CD4-positive, alpha-beta T cell treated with Interleukin-15 for 1 hour (primary cell): Measurements from ENCODE around the gene RSPH10B2.
"Not testable (repeated sequence)": the region's sequence is repeated elsewhere in the genome, so short reads cannot be mapped to it uniquely, and the experiment has no call there.

Experiments used
- DNase-seq: peaks from one replicate; pipeline ENCODE4 v3.0.0-alpha.2; 2020

The RSPH10B2 gene

DNA sequence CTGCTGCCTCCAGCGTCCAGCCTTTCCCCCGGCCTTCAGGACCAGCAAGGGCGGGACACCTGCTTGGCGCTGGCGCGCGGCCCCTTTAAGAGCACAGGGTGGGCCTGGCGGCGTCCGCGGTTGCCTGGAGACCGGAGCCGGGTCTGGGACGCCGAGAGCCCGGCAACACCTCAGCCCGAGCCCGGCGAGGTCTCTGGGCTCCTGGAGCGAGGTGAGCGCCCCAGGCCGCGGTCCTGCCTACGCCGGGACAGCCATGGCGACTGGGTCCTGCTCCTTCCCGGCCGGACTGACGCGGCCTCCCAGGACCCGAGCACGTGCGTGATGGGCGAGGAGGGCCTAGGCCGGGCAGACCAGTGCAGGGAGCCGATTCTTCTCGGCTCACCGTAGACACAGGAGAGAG lies at the start of gene RSPH10B2:
Gene RSPH10B2 (plus strand): TSS at position 140 of the 400 bp plus-strand sequence. CDS start 3,575 bp downstream, outside the sequence.
- DNase-seq, result not testable (repeated sequence)

DNA sequence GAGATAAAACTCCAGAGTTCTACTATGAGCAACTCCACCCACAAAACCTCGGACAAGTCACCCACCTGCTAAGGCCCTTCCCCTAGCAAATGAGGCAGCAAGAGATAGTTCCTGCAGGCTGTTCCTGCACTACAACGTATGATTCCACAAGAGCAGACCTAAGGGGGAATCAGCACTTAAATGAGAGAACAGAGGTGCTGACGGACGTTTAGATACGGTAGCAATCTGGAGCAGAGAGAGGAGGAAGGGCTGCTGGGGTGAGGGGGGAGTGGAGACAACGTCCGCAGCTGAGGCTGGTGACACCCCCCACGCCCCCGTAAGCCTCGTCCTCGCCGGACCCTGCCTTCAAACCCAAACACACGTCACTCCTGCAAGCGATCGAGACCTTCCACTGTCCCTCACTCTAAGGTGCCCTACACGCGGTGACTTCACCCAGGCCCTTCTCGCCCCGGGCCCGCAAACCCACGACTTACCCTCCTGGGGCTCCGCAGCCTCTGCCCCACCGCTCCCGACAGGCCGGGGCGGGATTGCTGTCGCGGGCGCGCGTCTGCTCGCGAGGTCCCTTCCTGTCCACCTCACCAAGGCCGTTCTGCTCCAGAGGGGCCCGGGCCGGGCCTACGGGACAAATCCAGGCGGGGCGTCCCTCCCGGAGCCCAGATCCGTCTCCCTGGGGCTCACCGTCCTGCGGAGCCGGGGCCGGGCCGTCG lies 47.8 kb upstream of the RSPH10B2 start:
- DNase-seq, result no peak

DNA sequence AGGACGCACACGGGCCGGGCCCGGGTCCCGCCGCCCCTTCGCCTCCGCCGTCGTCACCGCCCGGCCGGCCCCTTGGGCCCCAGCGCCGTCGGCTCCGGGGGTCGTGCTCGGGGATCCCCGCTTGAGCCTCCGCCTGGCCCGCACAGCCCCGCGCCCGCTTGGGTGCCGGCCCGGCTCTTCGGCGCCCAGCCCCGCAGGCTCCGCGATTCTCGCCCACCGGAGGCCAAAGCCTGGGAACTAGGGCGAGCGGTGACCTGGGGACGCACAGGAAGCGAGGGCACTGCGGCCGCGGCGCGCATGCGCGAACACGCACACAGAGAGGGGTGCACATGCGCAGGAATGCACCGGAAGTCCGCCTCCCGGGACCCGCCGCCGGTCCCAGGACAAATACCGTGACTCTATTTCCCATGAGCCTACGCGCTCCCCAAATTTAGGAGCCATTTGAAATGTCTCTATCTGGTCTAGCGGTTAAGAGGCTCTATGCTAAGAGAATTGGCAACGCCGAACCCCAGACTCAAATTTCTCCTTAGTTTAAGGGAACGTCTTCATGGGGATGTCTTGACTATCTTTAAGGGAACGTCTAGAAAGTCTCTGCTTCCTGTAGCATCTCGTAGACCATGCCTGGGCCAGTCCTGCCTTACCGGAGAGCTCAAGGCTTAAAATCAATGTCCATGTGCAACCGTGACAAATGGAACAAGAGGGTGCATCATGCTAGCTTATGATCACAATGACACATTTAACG lies 47.1 kb upstream of the RSPH10B2 start, which contains the start of gene ZNF12:
Gene ZNF12 (minus strand): TSS at position 282 of the 742 bp plus-strand sequence. CDS start 1,774 bp downstream, outside the sequence.
- DNase-seq, result peak; percentile 95

DNA sequence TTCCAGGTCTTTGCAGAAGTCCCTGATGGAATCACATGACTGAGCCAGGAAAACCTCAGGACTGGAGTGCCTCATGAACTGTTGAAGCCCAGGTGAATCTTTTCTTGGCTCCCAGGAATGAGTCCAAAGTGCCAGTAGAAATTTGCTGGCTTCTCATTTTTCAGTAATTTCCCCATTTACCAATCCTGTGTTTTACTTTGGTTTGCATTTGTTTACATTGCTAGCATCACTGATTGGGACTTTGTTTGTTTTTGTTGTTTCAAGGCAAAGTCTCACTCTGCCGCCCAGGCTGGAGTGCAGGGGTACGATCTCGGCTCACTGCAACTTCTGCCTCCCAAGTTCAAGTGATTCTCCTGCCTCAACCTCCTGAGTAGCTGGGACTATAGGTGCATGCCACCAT lies 45.6 kb upstream of the RSPH10B2 start:
- DNase-seq, result no peak

DNA sequence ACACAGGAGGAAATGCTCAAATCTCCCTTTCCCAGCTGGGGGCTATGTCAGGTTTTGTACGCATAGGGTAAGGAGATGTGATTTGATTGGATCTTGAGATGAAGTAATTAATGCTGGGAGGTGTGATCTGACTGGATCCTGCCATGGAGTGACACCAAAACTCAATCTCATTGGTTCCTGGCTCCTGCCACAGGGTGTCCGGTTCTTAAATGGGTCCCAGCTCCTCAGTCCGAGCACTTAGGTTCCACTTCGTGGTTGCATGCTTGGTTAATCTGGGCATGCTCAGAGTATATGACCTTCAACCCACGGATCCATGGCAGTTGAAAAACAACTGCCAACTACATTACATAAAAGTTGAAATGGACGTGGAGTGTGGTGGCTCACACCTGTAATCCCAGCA lies 44.1 kb upstream of the RSPH10B2 start:
- no peak for DNase-seq

DNA sequence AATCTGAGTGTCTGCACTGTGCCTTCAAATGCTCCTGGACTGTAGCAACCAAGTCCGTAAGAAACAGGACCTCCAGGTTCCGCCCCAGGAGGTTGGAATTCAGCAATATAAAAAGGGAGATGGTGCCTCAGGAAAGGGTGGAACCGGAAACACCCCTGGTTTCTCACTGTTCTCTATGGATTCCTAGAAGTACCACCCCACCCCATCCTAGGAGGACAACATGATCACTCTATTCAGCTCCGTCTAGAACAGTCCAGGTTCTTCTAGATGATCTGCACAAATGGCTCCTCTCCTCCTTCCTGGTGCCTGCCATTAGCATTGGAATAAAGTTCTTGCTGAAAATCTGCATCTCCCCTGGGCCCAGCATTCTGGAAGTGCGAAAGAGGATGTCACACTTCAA lies 39.5 kb upstream of the RSPH10B2 start:
- DNase-seq, result no peak

DNA sequence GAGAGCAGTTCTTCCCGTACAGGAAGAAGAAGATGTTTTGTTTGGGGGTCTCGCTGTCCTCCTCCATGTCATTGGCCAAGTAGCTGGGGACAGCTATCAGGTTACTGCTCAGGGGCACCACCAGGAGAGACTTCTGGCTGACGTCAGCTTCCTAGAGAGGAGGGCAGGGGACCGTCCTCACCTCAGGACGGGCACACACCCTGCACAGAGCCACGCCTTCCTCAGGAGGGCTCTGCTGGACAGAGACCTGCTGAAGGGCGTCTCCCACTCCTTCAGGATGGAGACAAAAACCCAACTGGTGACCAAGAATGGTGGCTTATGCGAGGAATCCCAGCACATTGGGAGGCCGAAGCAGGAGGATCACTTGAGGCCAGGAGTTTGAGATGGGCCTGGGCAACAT lies 38.0 kb upstream of the RSPH10B2 start:
- not testable (repeated sequence) for DNase-seq

DNA sequence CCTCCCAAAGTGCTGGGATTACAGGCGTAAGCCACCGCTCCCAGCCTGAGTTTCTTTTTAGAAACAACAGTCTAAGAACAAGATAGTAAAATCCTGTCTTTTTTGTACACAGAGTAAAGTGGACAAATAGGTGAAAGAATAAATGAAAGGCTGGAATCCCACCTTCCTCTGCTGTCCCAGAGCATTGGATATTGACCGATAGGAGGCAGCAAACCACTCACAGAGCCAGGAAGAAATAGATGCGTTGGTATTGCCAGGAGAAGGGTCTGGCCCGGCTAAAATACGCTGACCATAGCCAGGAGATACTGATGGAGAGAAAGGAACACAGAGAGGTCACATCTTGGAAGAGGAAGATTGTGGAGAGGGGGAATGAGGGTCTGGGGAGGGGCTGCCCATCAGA lies 35.8 kb upstream of the RSPH10B2 start:
- DNase-seq, result no peak

DNA sequence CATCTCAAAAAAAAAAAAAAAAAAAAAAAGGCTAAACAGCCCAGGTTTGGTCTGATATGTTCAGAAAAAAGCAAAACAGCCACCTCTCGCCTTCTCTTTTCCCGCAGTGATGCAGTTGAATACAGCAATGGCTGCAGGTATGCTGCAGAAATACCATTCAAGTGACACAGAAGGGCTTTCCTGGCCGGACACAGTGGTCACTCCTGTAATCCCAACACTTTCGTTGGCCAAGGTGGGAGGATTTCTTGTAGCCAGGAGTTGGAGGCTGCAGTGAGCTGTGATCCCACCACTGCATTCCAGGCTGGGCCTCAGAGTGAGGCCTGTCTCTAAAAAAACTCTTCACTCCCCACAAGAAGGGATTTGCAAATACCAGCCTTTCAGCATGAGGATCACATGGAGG lies 29.6 kb upstream of the RSPH10B2 start:
- DNase-seq, result not testable (repeated sequence)

DNA sequence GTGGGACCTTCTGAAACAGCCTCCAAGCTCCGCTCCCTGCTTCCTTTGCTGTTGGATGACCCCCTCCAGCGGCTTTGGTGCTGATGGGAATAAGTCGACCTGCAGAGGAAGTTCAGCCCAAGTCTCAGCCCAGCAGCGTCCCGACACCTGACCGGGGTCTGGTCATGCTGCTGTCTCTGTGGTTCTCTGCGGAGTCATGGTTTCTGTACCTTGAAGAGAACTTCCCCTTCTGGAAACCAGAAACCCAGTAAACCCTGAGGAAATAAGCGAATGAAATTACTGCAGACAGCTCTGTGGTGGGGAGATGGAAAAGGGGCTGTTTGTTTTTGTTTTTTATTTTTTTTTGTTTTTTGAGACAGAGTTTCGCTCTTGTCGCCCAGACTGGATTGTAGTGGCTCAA lies 28.9 kb upstream of the RSPH10B2 start:
- peak; percentile 33 for DNase-seq

DNA sequence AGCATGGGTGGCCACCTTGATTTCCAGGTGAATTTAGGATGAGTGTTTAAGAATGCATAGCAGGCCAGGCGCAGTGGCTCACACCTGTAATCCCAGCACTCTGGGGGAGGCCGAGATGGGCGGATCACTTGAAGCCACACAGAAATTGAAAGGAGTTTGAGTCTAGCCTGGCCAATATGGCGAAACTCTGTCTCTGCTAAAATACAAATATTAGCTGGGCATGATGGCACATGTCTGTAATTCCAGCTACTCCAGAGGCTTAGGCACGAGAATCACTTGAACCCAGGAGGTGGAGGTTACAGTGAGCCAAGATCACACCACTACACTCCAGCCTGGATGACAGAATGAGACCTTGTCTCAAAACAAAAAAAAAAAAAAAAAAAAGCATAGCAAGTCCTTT lies 27.6 kb upstream of the RSPH10B2 start:
- DNase-seq, result not testable (repeated sequence)

DNA sequence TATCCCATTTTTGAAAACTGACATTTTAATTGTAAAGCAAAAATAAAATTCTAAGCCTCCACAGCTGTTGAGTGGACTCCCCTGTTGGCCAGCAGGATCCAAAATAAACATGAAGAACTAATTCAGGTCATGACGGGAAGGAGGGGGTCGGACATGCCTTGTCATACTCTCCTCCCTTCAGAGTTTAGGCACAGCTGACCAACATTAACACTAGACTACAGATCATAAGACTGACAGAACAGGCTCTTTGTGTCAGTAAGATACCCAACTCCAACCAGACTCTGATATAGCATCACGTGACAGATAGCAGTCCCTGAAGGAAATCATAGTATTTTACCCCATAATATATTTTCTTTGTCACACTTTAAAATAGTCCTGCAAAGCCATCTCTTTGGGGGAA lies 26.2 kb upstream of the RSPH10B2 start:
- DNase-seq, result no peak

DNA sequence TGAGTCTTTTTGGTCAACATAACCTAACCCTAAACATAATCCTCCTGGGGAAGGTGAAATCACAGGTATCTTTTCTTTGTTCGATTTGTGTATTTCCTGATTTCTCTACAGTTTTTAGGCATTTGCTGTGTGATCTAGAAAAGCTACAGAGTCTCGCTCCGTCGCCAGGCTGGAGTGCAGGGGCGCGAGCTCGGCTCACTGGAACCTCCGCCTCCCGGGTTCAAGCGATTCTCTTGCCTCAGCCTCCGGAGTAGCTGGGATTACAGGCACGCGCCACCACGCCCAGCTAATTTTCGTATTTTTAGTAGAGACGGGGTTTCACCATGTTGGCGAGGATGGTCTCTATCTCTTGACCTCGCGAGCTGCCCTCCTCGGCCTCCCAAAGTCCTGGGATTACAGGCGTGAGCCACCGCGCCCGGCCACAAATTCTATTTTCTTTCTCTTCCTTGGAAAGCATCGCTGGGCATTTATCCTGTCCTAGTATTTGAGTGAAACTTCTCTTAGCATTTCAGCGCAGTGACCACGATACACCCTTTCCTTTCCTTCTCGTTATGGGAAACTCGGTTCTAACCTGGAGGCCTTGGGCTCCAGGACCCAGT lies 24.9 kb upstream of the RSPH10B2 start:
- not testable (repeated sequence) for DNase-seq

DNA sequence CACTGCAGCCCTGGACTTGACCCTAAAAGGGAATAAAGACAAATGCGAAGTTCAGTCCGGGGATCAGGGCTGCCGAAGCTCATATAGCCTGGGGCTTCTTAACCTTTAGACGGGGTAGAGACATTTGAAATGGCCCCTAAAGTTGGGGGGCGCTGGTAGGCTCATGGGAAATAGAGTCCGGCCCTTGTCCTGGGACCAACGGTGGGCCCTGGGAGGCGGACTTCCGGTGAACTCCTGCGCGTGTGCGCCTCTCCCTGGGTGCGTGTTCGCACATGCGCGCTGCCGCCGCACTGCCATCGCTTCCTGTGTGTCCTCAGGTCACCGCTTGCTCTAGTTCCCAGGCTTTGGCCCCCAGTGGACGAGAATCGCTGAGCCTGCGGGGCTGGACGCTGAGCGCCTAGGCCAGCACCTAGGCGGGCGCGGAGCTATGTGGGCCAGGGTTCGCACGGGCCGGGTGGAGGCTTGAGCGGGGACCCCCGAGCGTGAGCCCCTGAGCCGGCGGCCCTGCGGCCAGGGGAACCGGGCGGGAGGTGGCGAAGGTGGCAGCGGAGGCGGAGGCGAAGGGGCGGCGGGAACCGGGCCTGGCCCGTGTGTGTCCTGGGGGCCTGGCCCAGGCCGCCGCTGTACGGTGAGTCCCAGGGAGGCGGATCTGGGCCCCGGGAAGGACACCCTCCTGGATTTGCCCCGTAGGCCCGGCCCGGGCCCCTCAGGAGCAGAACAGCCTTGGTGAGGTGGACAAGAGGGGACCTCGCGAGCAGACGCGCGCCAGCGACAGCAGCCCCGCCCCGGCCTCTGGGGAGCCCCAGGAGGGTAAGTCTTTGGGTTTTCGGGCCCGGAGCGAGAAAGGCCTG lies 24.2 kb upstream of the RSPH10B2 start:
- DNase-seq, result peak; percentile 89

DNA sequence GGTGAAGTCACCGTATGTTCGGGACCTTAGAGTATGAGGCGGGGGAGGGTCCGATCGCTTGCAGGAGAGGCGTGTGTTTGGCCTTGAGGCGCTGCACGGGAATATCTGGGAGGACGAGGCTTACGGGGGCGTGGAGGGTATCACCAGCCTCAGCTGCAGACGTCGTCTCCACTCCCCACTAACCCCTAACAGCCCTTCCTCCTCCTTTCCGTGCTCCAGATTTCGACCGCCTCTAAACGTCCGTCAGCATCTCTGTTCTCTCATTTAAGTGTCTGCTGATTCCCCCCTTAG lies 23.6 kb upstream of the RSPH10B2 start:
- no peak for DNase-seq

DNA sequence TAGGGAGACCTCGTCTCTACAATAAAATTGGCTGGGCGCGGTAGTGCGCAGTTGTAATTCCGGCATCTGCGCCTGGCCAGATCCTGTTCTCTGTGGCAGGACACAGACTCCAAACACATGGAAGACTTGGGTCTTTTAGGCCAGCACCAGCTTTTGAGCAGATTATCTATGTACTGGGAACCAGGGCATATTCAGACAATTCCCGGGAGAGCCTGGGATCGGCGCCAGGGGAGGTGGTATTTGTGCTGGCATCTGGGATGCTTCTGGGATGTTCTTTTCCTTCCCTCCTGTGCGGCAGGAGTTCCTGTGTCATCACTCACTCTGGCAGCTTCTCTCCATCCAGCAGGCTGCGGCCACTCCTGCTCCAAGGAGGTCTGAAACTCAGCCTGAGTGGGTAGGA lies 15.5 kb upstream of the RSPH10B2 start:
- DNase-seq, result not testable (repeated sequence)

DNA sequence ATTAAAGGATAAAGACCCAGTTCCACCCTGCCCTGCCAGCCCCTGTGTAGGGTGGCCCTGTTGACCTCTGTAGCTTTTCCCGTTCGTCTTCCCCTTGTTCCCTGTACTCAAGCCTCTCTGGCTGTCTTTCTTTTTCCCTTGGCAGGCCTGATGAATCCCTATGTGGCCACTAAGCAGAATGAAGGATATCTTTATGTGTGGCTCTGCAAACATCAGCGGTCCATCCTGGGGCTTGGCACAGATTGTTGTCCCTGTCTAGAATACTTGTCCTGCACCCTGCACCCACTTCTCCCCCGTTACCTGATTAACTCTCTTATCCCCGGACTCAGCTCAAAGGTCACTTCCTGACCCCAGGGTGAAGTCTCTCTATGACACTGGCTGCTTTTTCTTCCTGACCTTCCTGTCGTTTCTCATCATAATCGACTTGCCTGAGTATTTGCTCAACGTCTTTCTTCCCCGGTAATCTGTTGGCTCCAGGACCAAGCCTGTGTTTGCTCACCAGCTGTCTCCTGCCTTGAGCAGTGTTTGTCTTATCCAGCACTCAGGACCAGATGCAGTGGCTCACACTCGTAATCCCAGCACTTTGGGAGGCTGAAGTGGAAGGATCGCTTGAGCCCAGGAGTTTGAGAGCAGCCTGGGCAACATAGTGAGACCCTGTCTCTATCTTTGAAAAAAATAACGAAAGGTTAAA lies 9.3 kb upstream of the RSPH10B2 start:
- DNase-seq, result not testable (repeated sequence)

DNA sequence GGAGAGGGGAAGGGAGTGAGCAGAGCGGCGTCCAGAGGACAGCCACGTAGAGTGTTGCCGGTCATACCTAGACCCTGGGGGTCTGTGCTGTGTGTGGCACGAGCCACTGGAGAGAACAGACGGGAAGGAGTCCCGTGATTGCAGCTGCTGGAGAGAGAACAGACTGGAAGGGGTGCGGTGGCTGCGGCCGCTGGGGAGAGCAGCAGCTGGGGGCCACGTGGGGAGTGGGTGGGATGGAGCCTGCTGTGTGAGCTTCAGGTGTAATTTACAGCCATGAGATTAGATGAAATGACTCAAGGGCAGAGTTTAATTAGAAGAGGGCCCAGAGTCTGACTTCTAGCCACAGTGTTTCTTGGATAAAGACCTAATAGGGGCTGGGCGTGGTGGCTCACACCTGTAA lies 4.6 kb upstream of the RSPH10B2 start:
- not testable (repeated sequence) for DNase-seq

DNA sequence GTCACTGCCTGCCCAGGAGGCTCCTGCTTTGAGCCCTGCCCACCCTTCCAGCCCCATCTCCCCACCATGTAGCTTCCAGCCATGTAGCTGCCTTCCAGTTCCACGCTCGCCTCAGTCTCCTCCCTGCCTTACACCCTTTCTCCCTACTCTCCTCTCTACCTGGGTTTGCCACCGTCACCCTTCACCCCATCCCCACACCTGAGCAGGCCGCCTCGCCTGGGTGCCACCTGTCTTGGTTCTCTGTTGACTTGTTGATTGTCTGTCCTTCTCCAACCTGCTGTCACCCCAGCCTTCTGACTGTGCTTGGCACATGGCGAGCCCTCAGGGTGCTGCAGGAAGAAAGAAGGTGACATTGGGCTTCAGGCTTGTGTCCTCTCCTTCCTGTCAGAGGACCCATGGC lies 3.7 kb upstream of the RSPH10B2 start:
- not testable (repeated sequence) for DNase-seq

DNA sequence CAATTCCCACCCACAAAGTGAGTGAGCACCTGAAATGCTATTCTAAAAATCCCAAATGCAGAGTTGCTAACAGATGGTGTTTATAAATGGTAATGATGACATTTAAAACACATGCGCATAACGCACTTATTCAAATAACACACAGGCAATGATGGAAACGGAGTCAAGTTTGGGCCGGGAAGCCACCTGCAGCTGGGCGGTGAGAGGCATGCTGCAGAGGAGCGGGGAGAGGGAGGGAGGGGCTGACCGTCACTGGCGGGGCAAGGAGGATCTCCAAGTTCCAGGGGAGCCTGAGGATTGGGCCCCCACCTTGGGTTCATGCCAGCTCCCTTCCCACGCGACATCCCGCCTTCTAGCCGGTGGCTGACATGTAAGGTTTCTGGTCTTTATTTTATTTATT lies 7.3 kb downstream of the RSPH10B2 start:
- DNase-seq, result not testable (repeated sequence)

DNA sequence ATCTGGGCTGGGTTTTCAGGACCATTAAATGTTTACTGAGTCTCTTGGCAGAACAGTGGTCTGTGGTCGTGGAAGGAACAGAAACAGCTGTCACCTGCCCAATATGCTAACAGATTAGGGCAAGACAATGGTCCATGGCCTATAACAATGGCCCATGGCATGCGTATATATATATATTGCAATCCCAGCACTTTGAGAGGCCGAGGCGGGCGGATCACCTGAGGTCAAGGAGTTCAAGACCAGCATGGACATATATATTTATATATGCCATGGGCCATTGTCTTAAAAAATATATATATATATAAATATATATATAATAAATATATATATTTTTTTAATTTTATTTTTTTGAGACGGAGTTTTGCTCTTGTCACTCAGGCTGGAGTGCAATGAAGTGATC lies 27.7 kb downstream of the RSPH10B2 start:
- not testable (repeated sequence) for DNase-seq

DNA sequence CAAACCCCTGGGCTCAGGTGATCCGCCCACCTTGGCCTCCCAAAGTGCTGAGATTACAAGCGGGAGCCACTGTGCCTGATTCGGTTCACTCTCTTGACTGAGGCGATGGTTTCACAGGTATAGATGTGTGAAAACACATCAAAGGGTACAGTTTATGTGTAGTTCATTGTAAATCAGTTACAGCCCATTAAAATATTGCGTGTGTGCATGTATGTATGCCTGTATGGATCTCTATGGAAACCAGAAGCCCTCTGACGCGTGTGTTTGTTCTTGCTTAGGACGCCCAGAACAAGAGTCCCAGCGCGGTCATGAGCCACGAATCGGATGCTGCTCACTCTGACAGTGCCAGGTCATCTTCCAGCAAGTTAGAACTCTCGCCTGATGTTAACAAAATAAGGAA lies 35.5 kb downstream of the RSPH10B2 start:
- not testable (repeated sequence) for DNase-seq
